NCI-H69 (cell line): ENCODE results near the gene KRTAP10-10.
"Not testable (repeated sequence)": the region's sequence is repeated elsewhere in the genome, so short reads cannot be mapped to it uniquely, and the experiment has no call there.

ENCODE experiments used
- DNase-seq: peaks from one replicate; lab custom pipeline; 2025; lab: John Stamatoyannopoulos, UW

The KRTAP10-10 gene

DNA sequence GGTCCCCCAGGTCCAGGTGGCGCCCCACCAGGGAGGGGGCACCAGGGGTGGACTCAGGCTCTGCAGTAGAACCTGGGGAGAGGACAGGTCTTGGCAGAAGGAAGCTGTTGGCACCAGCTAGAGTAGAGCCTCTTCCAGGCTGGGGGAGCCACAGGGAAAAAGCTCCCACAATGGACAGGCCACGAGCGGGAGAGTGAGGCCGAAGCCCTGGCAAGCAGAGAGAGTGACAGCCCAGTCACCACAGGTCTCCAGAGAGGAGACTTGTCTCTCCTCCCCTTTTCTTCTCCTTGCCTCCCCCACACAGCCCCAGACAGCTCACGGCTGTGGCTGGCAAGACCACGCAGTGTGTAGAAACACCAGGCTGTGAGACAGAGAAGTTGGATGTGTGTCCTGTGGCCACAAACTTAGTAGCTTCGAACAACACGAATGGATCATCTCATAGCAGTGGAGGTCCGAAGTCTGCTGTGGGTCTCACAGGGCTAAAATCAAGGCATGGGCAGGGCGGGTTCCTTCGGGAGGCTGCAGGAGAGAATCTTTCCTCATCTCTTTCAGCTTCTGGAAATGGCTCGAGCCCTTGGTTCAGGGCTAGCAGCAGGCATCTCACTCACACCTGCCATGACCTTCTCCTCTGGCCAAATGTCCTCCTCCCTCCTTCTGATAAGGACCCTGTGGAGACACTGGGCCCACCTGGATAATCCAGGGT lies 14.0 kb downstream of the KRTAP10-10 start:
- DNase-seq, result no peak

DNA sequence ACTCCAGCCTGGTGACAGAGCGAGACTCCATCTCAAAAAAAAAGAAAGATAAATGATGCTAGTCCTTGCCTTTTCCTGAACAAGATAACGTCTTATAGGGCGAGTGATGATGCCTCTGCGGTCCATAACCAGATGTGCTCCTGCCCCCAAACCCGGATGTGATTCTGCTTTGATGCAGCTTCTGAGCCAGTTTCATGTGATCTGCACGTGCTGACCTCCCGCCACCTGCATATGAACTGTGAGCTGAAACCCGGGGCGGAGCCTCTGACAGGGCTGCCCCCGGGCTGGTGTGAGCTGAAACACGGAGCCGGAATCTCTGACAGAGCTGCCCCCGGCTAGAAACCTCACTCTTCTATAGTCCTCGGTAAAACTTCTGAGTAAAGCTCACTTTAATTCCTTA lies 16.0 kb downstream of the KRTAP10-10 start:
- peak; percentile 64 for DNase-seq

DNA sequence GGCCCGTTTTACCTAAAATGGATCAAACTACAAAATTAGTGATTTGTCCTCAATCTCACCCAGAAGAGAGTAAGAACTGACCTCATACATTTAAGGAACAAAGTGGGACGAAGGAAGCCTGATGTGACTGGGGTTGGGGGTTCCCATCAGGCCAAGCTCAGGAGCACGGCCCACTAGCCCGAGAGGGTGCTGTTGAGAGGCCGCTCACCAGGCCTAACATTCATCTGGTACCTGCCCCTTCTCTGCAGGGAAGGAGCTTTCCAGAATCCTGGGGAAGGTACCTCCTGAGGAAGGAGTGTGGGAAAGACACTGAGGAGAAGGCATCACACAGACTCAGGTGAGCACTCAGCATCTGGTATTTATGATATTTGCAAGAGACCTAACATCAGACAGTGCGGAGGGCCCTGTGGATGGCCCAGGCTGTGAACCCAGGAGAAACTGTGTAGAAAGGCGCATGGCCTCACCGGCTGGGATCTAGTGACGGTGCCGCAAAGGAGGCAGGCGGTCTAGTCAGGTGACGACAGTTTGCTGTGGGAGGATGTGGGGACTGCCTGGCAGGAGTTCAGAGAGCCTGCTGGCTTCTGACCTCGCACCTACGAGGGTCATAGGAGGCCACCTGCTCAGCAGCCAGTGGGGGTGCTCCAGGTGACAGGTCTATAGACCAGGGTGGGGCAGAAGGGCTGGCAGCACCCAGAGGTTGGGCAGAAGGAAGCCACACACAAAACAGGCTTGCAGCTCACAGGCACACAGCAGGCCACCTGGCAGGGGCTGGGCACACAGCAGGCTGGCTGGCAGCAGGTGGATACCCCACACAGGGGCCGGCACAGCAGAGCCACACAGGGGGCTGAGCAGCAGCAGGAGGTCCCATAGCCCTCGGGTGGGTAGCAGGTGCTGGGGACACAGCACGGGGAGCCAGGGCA lies 16.8 kb downstream of the KRTAP10-10 start:
- peak; percentile 93 for DNase-seq

DNA sequence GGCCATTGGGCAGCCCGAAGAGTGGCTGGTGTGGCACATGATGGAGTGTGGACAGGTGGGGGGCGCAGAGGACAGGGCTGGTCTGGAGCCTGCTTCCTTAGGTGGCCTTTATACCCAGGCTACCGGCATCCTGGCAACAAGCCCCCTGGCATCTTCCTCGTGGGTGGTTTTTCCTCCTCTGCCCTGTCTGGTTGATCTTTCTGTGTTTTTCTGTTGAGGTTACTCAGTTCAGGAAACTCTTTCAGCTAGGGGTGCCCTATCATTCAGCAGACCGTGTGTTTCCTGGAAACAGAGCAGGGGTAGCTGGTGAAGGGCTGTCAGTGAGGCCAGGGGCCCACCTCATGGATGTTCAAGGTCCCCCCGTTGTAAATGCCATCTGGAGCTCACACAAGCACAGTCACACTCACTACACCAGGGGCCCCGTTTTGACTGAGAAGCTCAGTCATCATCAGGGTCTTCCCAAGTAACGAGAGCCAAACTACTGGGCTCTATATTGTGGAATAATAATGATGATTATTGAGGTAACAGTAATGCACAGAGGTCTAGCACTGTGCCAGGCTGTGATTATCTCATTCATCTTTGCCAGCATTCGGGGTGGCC lies 17.5 kb downstream of the KRTAP10-10 start, which contains the start of gene KRTAP12-4:
Gene KRTAP12-4 (minus strand): TSS at position 84 of the 600 bp plus-strand sequence. CDS start 45 bp downstream, at position 39.
- DNase-seq, result no peak

DNA sequence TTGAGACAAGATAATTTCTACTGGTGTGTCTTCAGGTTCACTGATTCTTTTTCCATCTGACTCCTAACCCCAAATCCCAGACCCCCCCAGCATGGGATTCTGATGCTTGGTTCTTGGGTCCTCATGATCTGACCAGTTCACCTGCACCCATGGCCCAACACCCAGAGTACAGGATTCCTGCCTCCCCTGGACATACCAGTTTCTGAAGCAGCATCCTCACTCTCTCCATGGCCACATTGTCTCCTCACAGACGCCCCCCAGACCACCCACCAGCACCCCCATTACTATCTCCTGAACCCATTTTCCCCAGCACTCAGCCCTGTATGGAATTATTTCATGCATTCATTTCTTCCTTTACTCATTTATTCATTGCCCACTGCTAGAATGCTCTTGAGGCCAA lies 19.7 kb downstream of the KRTAP10-10 start:
- DNase-seq, result no peak

DNA sequence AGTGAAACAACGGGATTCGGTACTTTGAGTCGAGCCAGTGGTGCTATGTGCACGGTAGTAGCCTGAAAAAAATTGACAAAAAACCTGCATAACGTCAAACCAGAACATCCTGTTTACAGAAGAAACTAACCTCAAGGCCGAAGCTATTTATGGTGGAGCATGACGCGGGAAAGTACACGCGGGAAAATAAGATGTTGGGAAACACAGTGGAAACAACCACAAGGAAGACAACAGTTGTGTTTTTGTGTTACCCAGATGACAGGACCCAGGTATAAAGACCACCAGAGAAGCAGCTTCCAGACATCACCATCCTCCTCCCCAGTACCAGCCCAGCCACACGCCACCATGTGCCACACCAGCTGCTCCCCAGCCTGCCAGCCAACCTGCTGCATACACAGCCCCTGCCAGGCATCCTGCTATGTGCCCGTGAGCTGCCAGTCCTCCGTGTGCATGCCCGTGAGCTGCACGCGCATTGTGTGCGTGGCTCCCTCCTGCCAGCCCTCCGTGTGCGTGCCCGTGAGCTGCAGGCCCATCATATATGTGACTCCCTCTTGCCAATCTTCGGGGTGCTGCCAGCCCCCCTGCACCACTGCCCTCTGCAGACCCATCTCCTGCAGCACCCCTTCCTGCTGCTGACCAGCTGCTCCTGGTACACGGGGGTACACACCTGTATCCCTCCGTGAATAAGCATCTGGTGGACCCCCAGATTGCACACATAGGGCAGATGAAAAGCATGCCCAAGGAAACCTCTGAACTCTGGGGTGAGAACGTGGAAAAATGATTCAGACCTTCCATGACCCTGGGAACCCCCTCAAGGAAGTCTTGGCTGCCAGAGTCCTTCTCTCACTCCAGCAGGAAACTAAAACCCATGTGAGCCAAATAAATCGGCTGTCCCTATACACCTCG lies 20.7 kb downstream of the KRTAP10-10 start, which contains the start of gene KRTAP12-3:
Gene KRTAP12-3 (plus strand): TSS at position 298 of the 906 bp plus-strand sequence. CDS start 48 bp downstream, at position 346.
- no peak for DNase-seq

DNA sequence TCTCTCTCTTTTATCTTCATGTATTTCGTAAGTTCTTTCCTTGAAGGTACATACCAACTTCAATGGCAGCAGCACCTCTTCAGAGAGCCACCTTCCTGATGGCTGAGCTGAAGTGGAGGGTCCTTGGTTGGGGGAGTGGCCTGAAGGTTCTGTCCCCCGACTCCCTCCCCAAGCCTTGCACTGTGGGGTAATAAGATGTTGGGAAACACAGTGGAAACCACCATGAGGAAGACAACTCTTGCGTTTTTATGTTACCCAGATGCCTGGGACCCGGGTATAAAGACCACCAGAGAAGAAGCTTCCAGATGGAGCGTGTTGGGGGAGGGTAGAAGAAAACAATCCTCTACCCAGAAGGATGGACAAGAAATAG lies 21.4 kb downstream of the KRTAP10-10 start:
- no peak for DNase-seq

DNA sequence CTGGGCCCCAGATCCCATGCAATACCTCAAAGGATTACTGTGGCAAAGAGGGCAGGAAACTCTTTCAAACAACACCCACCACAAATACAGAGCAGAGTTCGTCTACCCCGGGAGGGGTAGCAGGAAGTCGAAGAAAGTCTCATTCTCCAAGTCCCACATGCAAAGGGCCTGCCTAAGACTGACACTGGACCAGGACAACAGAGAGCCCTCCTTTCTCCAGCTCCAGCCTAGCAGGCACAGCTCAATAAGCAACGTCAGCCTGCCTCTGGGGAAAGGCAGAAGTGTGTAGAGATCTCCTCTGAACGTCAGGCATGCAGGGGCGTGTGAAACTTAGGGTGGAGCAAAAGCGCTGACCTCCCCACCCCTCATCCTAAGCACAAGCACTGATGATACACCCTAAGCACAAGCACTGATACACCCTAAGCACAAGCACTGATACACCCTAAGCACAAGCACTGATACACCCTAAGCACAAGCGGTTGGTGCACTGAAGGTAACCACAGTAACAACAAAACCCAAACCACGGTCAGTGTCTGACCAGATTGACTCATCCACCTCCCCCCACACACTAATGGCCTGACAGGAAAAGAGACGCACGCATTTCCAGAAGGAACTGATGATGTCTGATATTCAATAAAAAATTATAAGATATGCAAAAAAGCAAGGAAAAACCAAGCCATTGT lies 21.9 kb downstream of the KRTAP10-10 start:
- no peak for DNase-seq

DNA sequence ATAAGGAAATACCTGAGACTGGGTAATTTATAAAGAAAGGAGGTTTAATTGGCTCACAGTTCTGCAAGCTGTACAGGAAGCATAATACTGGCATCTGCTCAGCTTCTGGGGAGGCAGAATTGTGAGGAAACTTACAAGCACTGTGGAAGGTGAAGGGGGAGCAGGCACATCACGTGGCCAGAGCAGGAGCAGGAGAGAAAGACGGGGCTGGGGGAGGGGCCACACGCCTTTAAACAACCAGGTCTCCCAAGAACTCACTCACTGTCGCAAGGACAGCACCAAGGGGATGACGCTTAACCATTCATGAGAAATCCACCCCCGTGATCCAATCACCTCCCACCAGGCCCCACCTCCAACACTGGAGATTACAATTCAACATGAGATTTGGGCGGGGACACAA lies 24.4 kb downstream of the KRTAP10-10 start:
- DNase-seq, result not testable (repeated sequence)

DNA sequence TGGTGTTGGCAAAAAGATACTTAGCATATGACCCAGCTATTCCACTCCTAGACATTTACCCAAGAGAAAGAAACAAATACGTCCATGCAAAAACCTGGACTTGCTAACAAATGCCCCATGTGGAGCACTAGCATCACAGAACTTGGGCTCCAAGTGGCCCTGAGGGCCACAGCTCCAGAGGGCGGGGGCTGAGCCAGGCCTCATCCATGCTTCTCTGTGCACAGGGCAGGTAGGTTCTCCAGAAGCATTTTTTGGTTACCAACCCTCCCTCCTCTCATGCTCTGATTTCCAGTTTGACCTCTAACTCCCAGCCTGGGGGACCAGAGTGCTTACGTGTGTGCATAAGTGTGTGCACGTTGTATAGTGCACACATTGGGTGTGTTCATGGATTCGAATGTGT lies 27.5 kb downstream of the KRTAP10-10 start:
- DNase-seq, result no peak

DNA sequence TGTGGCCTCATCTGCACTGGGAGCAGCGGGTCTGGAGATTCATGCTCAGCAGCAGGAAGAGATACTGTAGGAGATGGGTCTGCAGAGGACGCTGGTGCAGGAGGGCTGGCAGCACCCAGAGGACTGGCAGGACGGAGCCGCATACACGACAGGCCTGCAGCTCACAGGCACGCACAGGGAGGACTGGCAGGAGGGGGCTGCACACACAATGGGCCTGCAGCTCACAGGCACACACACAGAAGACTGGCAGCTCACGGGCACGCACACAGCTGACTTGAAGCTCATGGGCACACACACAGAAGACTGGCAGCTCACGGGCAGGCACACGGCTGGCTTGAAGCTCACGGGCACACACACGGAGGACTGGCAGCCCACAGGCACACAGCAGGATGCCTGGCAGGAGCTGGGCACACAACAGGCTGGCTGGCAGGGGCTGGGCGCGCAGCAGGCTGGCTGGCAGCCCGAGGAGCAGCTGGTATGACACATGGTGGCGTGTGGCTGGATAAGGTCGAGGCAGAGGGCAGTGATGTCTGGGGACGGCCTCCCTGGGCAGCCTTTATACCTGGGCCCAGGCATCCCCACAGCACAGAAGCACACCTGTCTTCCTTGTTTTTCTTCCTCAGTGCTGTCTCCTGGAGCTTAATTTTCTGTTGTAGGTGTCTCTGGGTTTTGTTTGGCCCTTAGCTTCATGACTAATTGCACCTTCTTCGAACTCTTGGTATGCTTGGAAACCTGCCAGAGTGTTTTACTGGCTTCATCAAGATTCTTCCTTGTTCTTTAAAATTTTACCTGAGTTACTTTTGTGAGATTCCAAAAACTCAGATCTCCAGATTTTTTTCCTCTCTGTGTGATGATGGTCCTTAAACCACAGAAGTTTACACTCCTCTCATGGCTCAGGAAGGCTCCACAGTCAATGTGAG lies 29.5 kb downstream of the KRTAP10-10 start, which contains the start of gene KRTAP12-2:
Gene KRTAP12-2 (minus strand): TSS at position 527 of the 920 bp plus-strand sequence. CDS start 41 bp downstream, at position 486.
- peak; percentile 96 for DNase-seq

DNA sequence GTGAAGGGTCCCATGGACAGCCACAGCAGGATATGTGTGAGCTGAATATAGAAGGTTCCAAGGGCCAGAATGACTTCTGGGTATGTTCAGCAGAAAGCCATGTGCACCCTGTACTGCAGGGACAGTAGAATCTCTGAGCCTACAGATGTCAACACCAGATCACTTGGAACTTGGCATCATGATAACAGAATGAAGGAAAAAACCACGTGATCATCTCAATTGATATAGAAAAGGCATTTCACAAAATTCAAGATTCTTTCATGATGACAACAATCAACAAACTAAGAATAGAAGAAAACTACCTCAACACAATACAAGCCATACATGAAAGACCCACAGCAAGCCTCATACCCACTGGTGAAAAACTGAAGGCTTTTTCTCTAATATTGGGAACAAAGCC lies 30.5 kb downstream of the KRTAP10-10 start:
- DNase-seq, result no peak

DNA sequence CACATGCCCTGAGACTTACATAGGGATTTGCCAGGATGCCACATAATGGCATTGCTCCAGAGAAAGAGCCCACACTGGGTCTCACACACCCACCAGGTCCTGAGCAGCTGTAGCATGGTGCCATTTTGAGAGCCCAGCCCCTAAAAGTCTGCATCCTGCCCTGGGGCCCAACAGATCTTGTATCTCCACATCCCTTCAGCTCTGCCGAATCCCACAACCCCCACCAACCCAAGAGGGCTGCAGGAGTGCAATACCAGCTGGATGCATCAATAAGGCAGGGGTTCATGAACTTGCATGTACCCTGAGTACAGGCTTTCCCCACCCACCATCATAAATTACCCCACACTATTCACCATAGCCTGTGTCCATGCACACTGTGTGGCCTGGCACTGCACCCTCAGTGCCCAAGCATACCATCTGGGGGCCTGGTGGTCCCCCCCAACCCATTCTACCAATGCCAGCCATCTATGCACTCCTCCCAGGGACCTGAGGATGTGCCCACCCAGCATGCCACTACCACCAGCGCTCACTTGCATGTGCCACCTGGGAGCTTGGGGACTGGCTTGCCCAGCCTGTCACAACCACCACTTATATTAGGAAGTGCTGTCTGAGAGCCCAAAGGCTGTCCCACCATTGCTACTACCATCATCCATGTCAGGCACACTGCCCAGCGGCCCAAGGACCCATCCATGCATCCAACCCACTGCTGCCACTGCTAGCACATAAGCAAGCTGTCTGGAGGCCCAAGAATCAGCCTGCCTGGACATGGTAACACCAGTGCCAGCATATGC lies 33.7 kb downstream of the KRTAP10-10 start:
- no peak for DNase-seq

DNA sequence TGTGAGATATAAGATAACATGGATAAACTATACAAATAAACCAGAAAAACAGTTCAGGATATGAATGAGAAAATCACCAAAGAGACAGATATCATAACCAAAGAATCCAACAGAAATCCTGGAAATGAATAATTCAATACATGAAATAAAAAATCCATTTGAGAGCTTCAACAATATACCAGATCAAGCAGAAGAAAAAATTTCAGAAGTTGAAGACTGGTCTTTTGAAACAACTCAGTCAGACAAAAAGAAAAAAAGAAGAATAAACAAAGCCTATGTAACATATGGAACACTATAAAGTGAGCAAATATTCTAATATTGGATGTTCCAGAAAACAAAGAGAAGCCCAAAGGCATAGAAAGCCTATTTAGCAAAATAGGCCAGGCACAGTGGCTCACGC lies 34.8 kb downstream of the KRTAP10-10 start:
- no peak for DNase-seq

DNA sequence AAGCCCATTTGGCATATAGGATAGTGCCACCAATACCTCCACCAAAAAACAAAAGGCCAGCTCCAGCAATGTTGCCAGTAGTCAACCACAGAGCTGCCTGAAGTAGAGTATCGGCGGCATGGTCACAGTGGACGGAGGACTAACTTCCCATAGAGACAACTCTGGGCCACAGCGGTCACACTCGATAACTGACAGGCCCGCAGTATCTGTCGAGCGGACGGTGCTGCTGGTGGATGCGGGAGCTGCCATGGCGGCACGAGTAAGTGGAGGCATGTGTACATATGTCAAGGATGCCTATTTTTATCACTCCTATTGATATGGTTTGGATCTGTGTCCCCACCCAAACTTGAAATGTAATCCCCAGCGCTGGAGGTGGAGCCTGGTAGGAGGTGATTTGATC lies 40.7 kb downstream of the KRTAP10-10 start:
- DNase-seq, result no peak

DNA sequence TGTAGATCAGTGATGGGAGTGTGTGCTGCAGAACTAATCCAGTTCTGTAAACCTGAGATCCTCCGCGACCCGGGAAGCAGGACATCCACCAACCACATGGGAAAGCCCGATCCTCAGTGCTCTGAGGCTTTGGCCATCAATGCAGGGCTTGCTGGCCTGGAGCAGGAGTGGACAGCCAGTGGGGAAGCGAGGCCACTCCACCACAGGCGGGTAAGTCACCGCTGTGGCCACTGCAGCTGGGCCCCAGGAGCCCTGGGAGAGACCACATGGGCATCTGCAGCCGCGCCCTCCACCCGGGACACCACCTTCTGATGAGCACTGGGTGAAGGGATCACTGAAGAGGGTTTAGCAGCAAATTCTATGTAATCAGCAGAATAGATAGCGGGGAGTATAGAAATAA lies 44.0 kb downstream of the KRTAP10-10 start:
- DNase-seq, result no peak

DNA sequence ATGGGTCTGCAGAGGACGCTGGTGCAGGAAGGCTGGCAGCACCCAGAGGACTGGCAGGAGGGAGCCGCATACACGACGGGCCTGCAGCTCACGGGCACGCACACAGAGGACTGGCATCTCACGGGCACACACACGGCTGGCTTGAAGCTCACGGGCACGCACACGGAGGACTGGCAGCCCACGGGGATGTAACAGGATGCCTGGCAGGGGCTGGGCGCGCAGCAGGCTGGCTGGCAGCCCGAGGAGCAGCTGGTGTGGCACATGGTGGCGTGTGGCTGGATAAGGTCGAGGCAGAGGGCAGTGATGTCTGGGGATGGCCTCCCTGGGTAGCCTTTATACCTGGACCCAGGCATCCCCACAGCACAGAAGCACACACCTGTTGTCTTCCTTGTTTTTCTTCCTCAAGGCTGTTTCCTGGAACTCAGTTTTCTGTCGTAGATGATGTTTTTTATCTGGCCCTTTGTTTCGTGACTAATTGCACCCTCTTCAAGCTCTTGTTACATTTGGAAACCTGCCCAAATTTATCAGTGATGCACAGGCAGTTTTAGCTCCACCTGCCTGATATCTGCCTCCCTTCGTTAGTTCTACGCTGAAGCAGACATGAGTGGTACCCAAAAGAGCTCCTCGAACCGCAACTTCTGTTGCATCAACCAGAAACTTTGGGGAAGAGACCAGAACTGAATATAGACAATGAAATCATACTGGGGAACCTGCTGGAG lies 44.9 kb downstream of the KRTAP10-10 start, which contains the start of gene KRTAP12-1:
Gene KRTAP12-1 (minus strand): TSS at position 303 of the 719 bp plus-strand sequence. CDS start 40 bp downstream, at position 263.
- peak; percentile 98 for DNase-seq

DNA sequence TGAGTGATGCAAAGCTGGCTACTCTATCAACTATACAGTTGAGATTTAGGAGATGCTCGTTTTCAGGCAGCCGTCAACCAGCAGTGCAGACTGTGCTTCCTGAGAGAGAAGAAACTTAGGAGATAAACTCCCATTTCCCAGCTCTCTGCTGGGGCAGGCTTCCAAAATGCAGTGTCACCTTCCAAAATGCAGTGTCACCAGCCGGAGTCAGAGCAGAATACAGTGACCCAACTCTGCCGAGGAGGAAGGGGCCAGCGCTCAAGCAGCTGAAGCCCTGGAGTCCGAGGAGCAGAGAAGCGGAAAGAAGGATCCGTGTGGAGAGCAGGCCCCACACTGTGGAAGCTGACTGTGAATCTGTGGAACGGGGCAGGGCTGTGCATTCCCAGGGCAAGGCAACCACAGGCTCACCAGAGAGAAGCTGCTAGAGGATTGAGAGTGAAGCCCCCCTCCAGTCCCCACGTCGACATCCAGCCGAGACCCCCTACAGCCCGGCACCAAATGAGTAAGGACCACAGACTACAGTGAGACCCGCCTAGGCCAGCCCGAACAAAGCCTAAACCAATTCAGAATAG lies 45.5 kb downstream of the KRTAP10-10 start:
- no peak for DNase-seq
